Progenitor cell of endocrine pancreas (in vitro differentiated cells): ENCODE results near the gene KRTAP10-2. TPM values are rescaled to one million over a fixed set of nuclear protein-coding genes. Genes with fewer than 3 reads are reported as not detected.

Source experiments
- DNase-seq: peaks from one replicate; pipeline ENCODE4 v3.0.0; 2021; ENCODE audit warnings: low spot score; ENCODE audit not compliant: unreplicated experiment
- H3K27ac Mint-ChIP-seq: 2 replicates; pipeline ENCODE4 v1.8.0; 2021; ENCODE audit warnings: mild to moderate bottlenecking, moderate library complexity, mixed read lengths
- H3K27me3 Mint-ChIP-seq: 2 replicates; pipeline ENCODE4 v1.8.0; 2021; ENCODE audit warnings: mixed read lengths
- H3K36me3 Mint-ChIP-seq: 2 replicates; pipeline ENCODE4 v1.8.0; 2022; ENCODE audit warnings: mixed read lengths; ENCODE audit not compliant: insufficient read depth
- H3K4me1 Mint-ChIP-seq: 2 replicates; pipeline ENCODE4 v1.8.0; 2021; ENCODE audit warnings: low read depth, mixed read lengths
- H3K4me3 Mint-ChIP-seq: 2 replicates; pipeline ENCODE4 v1.8.0; 2021; ENCODE audit warnings: low read depth, mild to moderate bottlenecking, moderate library complexity, mixed read lengths
- H3K9me3 Mint-ChIP-seq: 2 replicates; pipeline ENCODE4 v1.8.0; 2021; ENCODE audit warnings: low read depth, mixed read lengths
- CTCF ChIP-seq: fragments of 200-600 bp; sonication (generic); IDR thresholded peaks from one replicate; pipeline ENCODE4 v1.5.0; 2021; ENCODE audit warnings: antibody characterized with exemption, mild to moderate bottlenecking; ENCODE audit not compliant: unreplicated experiment
- total RNA-seq: library from RNA; stranded (reverse); gene quantifications from 2 replicates; pipeline ENCODE4 v1.2.1, GENCODE V29; 2021

KRTAP10-2 gene
- total RNA-seq, 1 donor from 2014 or later, result not detected

- no peak overlapping the region for H3K27ac Mint-ChIP-seq
- DNase-seq, result no peak
- no peaks in the 10 kb centered on the region for H3K9me3 Mint-ChIP-seq
- H3K36me3 Mint-ChIP-seq, result no peaks in the 10 kb centered on the region
- H3K27me3 Mint-ChIP-seq, result peaks cover 4% of the 10 kb centered on the region
- TF ChIP-seq CTCF, result no peak
- H3K4me1 Mint-ChIP-seq, result no peaks in the 10 kb centered on the region
- H3K4me3 Mint-ChIP-seq, result no peak overlapping the region
Observed at GRCh38 chr21:44533121-44533890, 18.0 kb downstream of the KRTAP10-2 start.

DNA sequence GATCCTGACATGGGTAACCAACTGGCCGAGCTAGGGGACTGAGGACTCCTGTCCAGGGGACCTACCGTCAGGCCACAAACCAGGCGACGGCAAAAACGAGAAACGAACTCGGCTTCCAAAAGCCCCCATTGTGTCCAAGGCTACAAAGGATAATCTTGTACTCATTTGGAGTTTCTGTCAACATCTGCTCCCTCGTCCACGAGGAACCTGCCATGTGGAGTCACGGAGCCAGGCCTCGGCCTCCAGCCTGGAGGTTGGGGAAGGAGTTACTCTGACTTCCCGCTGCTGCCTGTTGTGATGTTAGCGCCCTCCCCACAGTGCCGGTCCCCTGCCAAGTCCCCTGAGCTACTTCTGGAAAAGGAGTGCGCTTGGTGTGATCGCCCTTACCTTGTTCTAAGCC lies 18.6 kb downstream of the KRTAP10-2 start:
- Mint-ChIP-seq H3K9me3 (no peaks in the 10 kb centered on the region), H3K4me3 (no peak overlapping the region), H3K27me3 (peaks cover 4% of the 10 kb centered on the region), H3K27ac (no peak overlapping the region), H3K4me1 (no peaks in the 10 kb centered on the region), H3K36me3 (no peaks in the 10 kb centered on the region)
- DNase-seq, result no peak
- no peak for TF ChIP-seq CTCF

GRCh38 chr21:44531606-44532564 lies 19.4 kb downstream of the KRTAP10-2 start:
- Mint-ChIP-seq H3K27ac (no peak overlapping the region), H3K4me3 (no peak overlapping the region), H3K4me1 (no peaks in the 10 kb centered on the region), H3K9me3 (no peaks in the 10 kb centered on the region), H3K27me3 (peaks cover 4% of the 10 kb centered on the region), H3K36me3 (no peaks in the 10 kb centered on the region)
- TF ChIP-seq CTCF, result no peak
- no peak for DNase-seq

DNA sequence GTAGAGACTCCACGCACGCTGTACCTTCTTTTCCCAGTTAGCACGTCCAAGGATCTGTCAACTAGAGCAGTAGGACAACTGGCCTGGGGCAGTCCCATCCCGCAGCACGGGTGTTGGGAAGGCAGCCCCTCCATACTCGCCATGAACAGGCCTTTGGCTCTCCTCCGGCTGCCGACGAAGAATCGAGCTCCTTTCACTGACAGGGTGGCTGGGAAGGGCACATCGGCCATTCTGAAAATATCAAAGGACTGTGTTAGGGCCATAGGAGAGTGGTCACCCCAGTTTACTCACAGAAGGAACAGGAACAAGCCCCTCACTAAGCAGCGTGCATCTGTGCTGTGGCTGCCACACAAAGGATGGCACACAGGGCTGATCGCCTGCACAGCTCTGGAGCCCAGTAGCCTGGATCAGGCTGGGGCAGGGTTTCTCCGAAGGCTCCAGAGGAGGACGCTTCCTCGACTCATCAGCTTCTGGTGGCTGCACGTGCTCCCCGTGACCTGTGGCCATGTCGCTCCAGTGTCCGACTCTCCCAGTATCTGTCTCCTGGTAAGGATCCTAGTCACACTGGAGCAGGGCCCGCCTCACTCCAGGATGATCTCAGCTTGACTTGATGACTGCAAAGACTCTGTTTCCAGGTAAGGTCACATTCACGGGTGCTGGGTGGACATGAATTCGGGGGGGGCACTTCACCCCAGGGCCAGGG lies 20.3 kb downstream of the KRTAP10-2 start:
- H3K27ac Mint-ChIP-seq, result no peak overlapping the region
- H3K27me3 Mint-ChIP-seq, result peaks cover 4% of the 10 kb centered on the region
- DNase-seq, result no peak
- H3K4me1 Mint-ChIP-seq, result no peaks in the 10 kb centered on the region
- no peaks in the 10 kb centered on the region for H3K9me3 Mint-ChIP-seq
- H3K4me3 Mint-ChIP-seq, result no peak overlapping the region
- TF ChIP-seq CTCF, result no peak
- no peaks in the 10 kb centered on the region for H3K36me3 Mint-ChIP-seq
